Measurements from ENCODE around the gene ETF1.

DNA sequence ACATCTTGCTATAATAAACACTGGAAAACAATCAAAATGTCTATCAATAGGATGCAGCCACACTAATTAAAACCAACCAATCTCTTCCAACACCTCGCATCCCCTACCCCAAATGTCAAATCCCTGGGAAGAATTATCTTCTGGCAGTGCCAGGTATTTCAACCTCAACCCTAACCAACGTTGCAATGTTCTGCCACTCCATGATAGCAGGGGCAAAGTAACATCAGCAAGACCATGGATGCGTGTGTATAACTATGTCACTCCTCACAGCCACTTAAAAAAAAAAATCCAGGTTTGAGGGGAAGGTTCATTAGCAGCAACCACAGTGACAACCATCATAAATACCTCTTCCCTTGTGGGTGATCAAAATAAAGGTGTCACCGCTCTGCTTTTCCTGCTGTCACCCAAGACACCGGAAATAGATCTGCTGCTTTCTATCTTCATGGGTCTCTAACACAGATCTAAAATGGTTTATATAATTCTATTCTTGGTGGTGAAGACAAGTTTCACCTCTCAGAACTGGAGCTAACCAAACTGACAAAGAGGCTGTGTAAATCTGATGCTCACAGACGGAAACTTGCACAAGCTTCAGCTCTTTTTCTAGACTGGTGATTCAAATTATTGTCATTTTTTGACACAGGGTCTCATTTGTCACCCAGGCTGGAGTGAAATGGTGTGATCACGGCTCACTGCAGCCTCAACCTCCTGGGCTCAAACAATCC, 22.2 kb upstream of the ETF1 start:
- TF ChIP-seq POLR2A (IDR thresholded peaks at IDR 0.05), result no peak
- TF ChIP-seq, protein P1, sequence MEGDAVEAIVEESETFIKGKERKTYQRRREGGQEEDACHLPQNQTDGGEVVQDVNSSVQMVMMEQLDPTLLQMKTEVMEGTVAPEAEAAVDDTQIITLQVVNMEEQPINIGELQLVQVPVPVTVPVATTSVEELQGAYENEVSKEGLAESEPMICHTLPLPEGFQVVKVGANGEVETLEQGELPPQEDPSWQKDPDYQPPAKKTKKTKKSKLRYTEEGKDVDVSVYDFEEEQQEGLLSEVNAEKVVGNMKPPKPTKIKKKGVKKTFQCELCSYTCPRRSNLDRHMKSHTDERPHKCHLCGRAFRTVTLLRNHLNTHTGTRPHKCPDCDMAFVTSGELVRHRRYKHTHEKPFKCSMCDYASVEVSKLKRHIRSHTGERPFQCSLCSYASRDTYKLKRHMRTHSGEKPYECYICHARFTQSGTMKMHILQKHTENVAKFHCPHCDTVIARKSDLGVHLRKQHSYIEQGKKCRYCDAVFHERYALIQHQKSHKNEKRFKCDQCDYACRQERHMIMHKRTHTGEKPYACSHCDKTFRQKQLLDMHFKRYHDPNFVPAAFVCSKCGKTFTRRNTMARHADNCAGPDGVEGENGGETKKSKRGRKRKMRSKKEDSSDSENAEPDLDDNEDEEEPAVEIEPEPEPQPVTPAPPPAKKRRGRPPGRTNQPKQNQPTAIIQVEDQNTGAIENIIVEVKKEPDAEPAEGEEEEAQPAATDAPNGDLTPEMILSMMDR (IDR thresholded peaks at IDR 0.05), result no peak
